ENCODE measurements around the gene FADS3. TPM values are rescaled to one million over a fixed set of nuclear protein-coding genes. Genes with fewer than 3 reads are reported as not detected.

Gene FADS3
- total RNA-seq, 5 donors from 2014 or later (not counting 1 experiment from before 2014, with no cell fraction given): 6.5 to 17.1 (median 10.5) TPM

- Histone ChIP-seq H3K4me1 (ENCODE audit: control insufficient read depth in 1 of 2, extremely low read depth in 1 of 2, insufficient read depth in 2 of 2, low read length in 2 of 2) (peaks cover 10 to 19% of the 10 kb centered on the region in 2 experiments), H3K27ac (ENCODE audit: low read length) (peak overlapping the region; percentile 38), H3K4me3 (ENCODE audit: control insufficient read depth in 1 of 2, extremely low read depth in 1 of 2, low read length in 1 of 2) (peak overlapping the region; percentile 78), H3K36me3 (ENCODE audit: control insufficient read depth in 2 of 2, extremely low read depth in 1 of 2, insufficient read depth in 1 of 2, low read length in 1 of 2) (no peaks in the 10 kb centered on the region), H3K9me3 (no peaks in the 10 kb centered on the region), H3K27me3 (replicated peaks in 1 of 2; ENCODE audit: control insufficient read depth in 2 of 2, extremely low read depth in 1 of 2, insufficient read depth in 2 of 2, low read length in 1 of 2) (peaks cover 0 to 11% of the 10 kb centered on the region in 2 experiments)
- POLR2A ChIA-PET: no interaction called here
- peak; percentile 25 to 57 (median 54) for ATAC-seq (replicated peaks in 1 of 4)
- H3K36me3 Mint-ChIP-seq: no peaks in the 10 kb centered on the region
- under 1% methylated on average over 34 of the region's 38 CpGs for WGBS (ENCODE audit: insufficient coverage)
- H3K4me3 Mint-ChIP-seq: peak overlapping the region; percentile 74 to 81 (median 79)
- H3K27me3 Mint-ChIP-seq: no peaks in the 10 kb centered on the region
- peak in 27 of 35 experiments; percentile 15 to 52 (median 32) for DNase-seq
- peaks cover 3 to 9% (median 5%) of the 10 kb centered on the region in 3 donors for H3K4me1 Mint-ChIP-seq
- peak overlapping the region in 1 of 2 donors; percentile 64 for H3K27ac Mint-ChIP-seq
- H3K9me3 Mint-ChIP-seq: no peaks in the 10 kb centered on the region
- CTCF ChIA-PET: no interaction called here
These were observed 615 bp downstream of the FADS3 start for GRCh38 chr11:61890529-61891330.

- no peak overlapping the region for H3K4me3 ChIP-seq (ENCODE audit: control insufficient read depth in 1 of 2, extremely low read depth in 1 of 2, low read length in 1 of 2)
- H3K9me3 ChIP-seq: no peaks in the 10 kb centered on the region
- ATAC-seq (replicated peaks in 1 of 4): no peak
- peaks cover 10 to 19% of the 10 kb centered on the region in 2 experiments for H3K4me1 ChIP-seq (ENCODE audit: control insufficient read depth in 1 of 2, extremely low read depth in 1 of 2, insufficient read depth in 2 of 2, low read length in 2 of 2)
- Mint-ChIP-seq H3K36me3 (no peaks in the 10 kb centered on the region), H3K9me3 (no peaks in the 10 kb centered on the region), H3K27ac (no peak overlapping the region), H3K27me3 (no peaks in the 10 kb centered on the region), H3K4me1 (peaks cover 3 to 9% (median 5%) of the 10 kb centered on the region in 3 donors), H3K4me3 (peak overlapping the region; percentile 9 to 31 (median 17))
- POLR2A ChIA-PET: no interaction called here
- H3K36me3 ChIP-seq (ENCODE audit: control insufficient read depth in 2 of 2, extremely low read depth in 1 of 2, insufficient read depth in 1 of 2, low read length in 1 of 2): no peaks in the 10 kb centered on the region
- H3K27ac ChIP-seq (ENCODE audit: low read length): no peak overlapping the region
- WGBS (ENCODE audit: insufficient coverage): 63% methylated on average over 2 of the region's 10 CpGs
- peaks cover 0 to 11% of the 10 kb centered on the region in 2 experiments for H3K27me3 ChIP-seq (replicated peaks in 1 of 2; ENCODE audit: control insufficient read depth in 2 of 2, extremely low read depth in 1 of 2, insufficient read depth in 2 of 2, low read length in 1 of 2)
- no peak for DNase-seq
- CTCF ChIA-PET: no interaction called here
These were observed 1.5 kb downstream of the FADS3 start for GRCh38 chr11:61889831-61890230.

GRCh38 chr11:61888590-61888989 lies 2.8 kb downstream of the FADS3 start:
- POLR2A ChIA-PET: interaction anchor here in 1 of 2 donors (0.6 kb wide), 1 partner anchor 213 kb away, joined by 3 read pairs; no protein-coding TSS in a partner anchor
- Histone ChIP-seq H3K9me3 (no peaks in the 10 kb centered on the region), H3K4me1 (ENCODE audit: control insufficient read depth in 1 of 2, extremely low read depth in 1 of 2, insufficient read depth in 2 of 2, low read length in 2 of 2) (peaks cover 10 to 19% of the 10 kb centered on the region in 2 experiments), H3K27ac (ENCODE audit: low read length) (no peak overlapping the region), H3K27me3 (replicated peaks in 1 of 2; ENCODE audit: control insufficient read depth in 2 of 2, extremely low read depth in 1 of 2, insufficient read depth in 2 of 2, low read length in 1 of 2) (peaks cover 0 to 11% of the 10 kb centered on the region in 2 experiments), H3K4me3 (ENCODE audit: control insufficient read depth in 1 of 2, extremely low read depth in 1 of 2, low read length in 1 of 2) (no peak overlapping the region), H3K36me3 (ENCODE audit: control insufficient read depth in 2 of 2, extremely low read depth in 1 of 2, insufficient read depth in 1 of 2, low read length in 1 of 2) (no peaks in the 10 kb centered on the region)
- no peak for ATAC-seq (replicated peaks in 1 of 4)
- Mint-ChIP-seq H3K9me3 (no peaks in the 10 kb centered on the region), H3K36me3 (no peaks in the 10 kb centered on the region), H3K4me1 (peaks cover 3 to 9% (median 5%) of the 10 kb centered on the region in 3 donors), H3K4me3 (no peak overlapping the region), H3K27ac (no peak overlapping the region), H3K27me3 (no peaks in the 10 kb centered on the region)
- DNase-seq: no peak
- WGBS (ENCODE audit: insufficient coverage): 92% methylated on average over 10 of the region's 12 CpGs
- CTCF ChIA-PET: interaction anchor here in 1 of 2 donors (0.8 kb wide), 1 partner anchor 9 kb away, joined by 13 read pairs; no protein-coding TSS in a partner anchor

DNA sequence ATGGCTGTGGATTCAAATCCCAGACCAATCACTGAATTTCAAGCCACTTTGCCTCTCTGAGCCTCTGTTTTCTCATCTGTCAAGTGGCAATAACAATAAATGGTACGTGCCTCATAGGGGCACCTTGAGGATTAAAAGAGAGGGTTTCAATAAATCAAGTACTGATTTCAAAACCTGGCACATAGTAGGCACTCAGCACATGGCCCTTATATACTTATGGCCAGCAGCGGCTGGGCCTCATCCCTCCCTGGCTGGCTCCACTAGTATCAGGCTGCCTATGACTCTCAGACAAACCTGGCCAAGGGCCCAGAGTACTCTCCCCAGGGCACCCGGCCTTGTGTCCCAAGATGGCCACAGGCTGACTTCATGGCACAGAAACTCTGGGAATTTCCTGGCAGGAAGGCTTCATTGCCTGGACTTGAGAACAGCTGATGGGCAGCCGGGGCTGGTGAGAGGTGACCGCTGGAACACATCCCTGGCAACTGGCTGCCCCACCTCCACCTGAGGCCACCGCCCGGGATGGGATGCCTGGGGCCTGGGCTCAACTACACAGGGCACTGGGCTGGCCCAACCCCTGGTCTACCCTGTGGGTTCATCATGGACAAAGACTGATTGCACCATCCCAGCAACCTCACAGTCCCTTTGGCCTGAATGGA lies 3.4 kb downstream of the FADS3 start:
- Histone ChIP-seq H3K4me3 (ENCODE audit: control insufficient read depth in 1 of 2, extremely low read depth in 1 of 2, low read length in 1 of 2) (no peak overlapping the region), H3K27me3 (replicated peaks in 1 of 2; ENCODE audit: control insufficient read depth in 2 of 2, extremely low read depth in 1 of 2, insufficient read depth in 2 of 2, low read length in 1 of 2) (peaks cover 0 to 11% of the 10 kb centered on the region in 2 experiments), H3K36me3 (ENCODE audit: control insufficient read depth in 2 of 2, extremely low read depth in 1 of 2, insufficient read depth in 1 of 2, low read length in 1 of 2) (no peaks in the 10 kb centered on the region), H3K27ac (ENCODE audit: low read length) (no peak overlapping the region), H3K4me1 (ENCODE audit: control insufficient read depth in 1 of 2, extremely low read depth in 1 of 2, insufficient read depth in 2 of 2, low read length in 2 of 2) (peaks cover 10 to 19% of the 10 kb centered on the region in 2 experiments), H3K9me3 (no peaks in the 10 kb centered on the region)
- POLR2A ChIA-PET: interaction anchor here in 1 of 2 donors (0.6 kb wide), 1 partner anchor 214 kb away, joined by 3 read pairs; no protein-coding TSS in a partner anchor
- Mint-ChIP-seq H3K4me1 (peaks cover 3 to 9% (median 5%) of the 10 kb centered on the region in 3 donors), H3K36me3 (no peaks in the 10 kb centered on the region), H3K4me3 (no peak overlapping the region), H3K9me3 (no peaks in the 10 kb centered on the region), H3K27ac (no peak overlapping the region), H3K27me3 (no peaks in the 10 kb centered on the region)
- ATAC-seq (replicated peaks in 1 of 4): no peak
- DNase-seq: no peak
- 96% methylated on average over 6 of the region's 7 CpGs for WGBS (ENCODE audit: insufficient coverage)
- CTCF ChIA-PET: interaction anchor here in 1 of 2 donors (0.8 kb wide), 1 partner anchor 9 kb away, joined by 13 read pairs; no protein-coding TSS in a partner anchor

GRCh38 chr11:61886643-61887042 lies 4.7 kb downstream of the FADS3 start:
- Mint-ChIP-seq H3K9me3 (no peaks in the 10 kb centered on the region), H3K36me3 (no peaks in the 10 kb centered on the region), H3K4me3 (no peak overlapping the region), H3K27me3 (no peaks in the 10 kb centered on the region), H3K27ac (no peak overlapping the region), H3K4me1 (peaks cover 3 to 5% (median 5%) of the 10 kb centered on the region in 3 donors)
- WGBS (ENCODE audit: insufficient coverage): 93% methylated on average over 2 of the region's 3 CpGs
- ATAC-seq (replicated peaks in 1 of 4) (no peak), DNase-seq (no peak)
- POLR2A ChIA-PET: no interaction called here
- Histone ChIP-seq H3K4me1 (ENCODE audit: control insufficient read depth in 1 of 2, extremely low read depth in 1 of 2, insufficient read depth in 2 of 2, low read length in 2 of 2) (peaks cover 10 to 14% of the 10 kb centered on the region in 2 experiments), H3K27me3 (replicated peaks in 1 of 2; ENCODE audit: control insufficient read depth in 2 of 2, extremely low read depth in 1 of 2, insufficient read depth in 2 of 2, low read length in 1 of 2) (peaks cover 0 to 11% of the 10 kb centered on the region in 2 experiments), H3K4me3 (ENCODE audit: control insufficient read depth in 1 of 2, extremely low read depth in 1 of 2, low read length in 1 of 2) (no peak overlapping the region), H3K27ac (ENCODE audit: low read length) (no peak overlapping the region), H3K36me3 (ENCODE audit: control insufficient read depth in 2 of 2, extremely low read depth in 1 of 2, insufficient read depth in 1 of 2, low read length in 1 of 2) (no peaks in the 10 kb centered on the region), H3K9me3 (no peaks in the 10 kb centered on the region)
- CTCF ChIA-PET: no interaction called here

- Histone ChIP-seq H3K4me3 (ENCODE audit: control insufficient read depth in 1 of 2, extremely low read depth in 1 of 2, low read length in 1 of 2) (no peak overlapping the region), H3K27me3 (replicated peaks in 1 of 2; ENCODE audit: control insufficient read depth in 2 of 2, extremely low read depth in 1 of 2, insufficient read depth in 2 of 2, low read length in 1 of 2) (peaks cover 0 to 11% of the 10 kb centered on the region in 2 experiments), H3K36me3 (ENCODE audit: control insufficient read depth in 2 of 2, extremely low read depth in 1 of 2, insufficient read depth in 1 of 2, low read length in 1 of 2) (no peaks in the 10 kb centered on the region), H3K4me1 (ENCODE audit: control insufficient read depth in 1 of 2, extremely low read depth in 1 of 2, insufficient read depth in 2 of 2, low read length in 2 of 2) (peaks cover 9 to 13% of the 10 kb centered on the region in 2 experiments), H3K27ac (ENCODE audit: low read length) (no peak overlapping the region), H3K9me3 (no peaks in the 10 kb centered on the region)
- DNase-seq: no peak
- Mint-ChIP-seq H3K27me3 (no peaks in the 10 kb centered on the region), H3K9me3 (no peaks in the 10 kb centered on the region), H3K36me3 (no peaks in the 10 kb centered on the region), H3K27ac (no peak overlapping the region), H3K4me3 (no peak overlapping the region), H3K4me1 (peaks cover 3 to 6% (median 4%) of the 10 kb centered on the region in 3 donors)
- no peak for ATAC-seq (replicated peaks in 1 of 4)
- CTCF ChIA-PET: no interaction called here
- WGBS (ENCODE audit: insufficient coverage): 100% methylated on average over 2 of the region's 13 CpGs
- POLR2A ChIA-PET: no interaction called here
These were observed 5.4 kb downstream of the FADS3 start for GRCh38 chr11:61885784-61886580.
